Skeletal muscle satellite cell (primary cell): ENCODE results near the gene RPL23.

Experiments used
- H3K27me3 ChIP-seq: 2 replicates; pipeline ENCODE4 v1.7.0; 2013; ENCODE audit warnings: low read length; ENCODE audit not compliant: control insufficient read depth, insufficient read depth
- H3K36me3 ChIP-seq: 2 replicates; pipeline ENCODE4 v1.7.0; 2013; ENCODE audit warnings: mild to moderate bottlenecking, control low read depth, low read length; ENCODE audit not compliant: insufficient read depth
- H3K4me1 ChIP-seq: 2 replicates; pipeline ENCODE4 v1.7.0; 2013; ENCODE audit warnings: low read length; ENCODE audit not compliant: control insufficient read depth, insufficient read depth
- H3K4me2 ChIP-seq: 2 replicates; pipeline ENCODE4 v1.7.0; 2013; ENCODE audit warnings: mild to moderate bottlenecking, low read length
- H3K4me3 ChIP-seq: 2 replicates; pipeline ENCODE4 v1.7.0; 2013; ENCODE audit warnings: low read length
- H3K9ac ChIP-seq: 2 replicates; pipeline ENCODE4 v1.7.0; 2013; ENCODE audit warnings: mild to moderate bottlenecking, low read depth, low read length, moderate library complexity
- H3K9me3 ChIP-seq: replicated peaks from 2 replicates; pipeline ENCODE4 v1.7.0; 2013; ENCODE audit warnings: mild to moderate bottlenecking, control low read depth, low read length

Gene RPL23

DNA sequence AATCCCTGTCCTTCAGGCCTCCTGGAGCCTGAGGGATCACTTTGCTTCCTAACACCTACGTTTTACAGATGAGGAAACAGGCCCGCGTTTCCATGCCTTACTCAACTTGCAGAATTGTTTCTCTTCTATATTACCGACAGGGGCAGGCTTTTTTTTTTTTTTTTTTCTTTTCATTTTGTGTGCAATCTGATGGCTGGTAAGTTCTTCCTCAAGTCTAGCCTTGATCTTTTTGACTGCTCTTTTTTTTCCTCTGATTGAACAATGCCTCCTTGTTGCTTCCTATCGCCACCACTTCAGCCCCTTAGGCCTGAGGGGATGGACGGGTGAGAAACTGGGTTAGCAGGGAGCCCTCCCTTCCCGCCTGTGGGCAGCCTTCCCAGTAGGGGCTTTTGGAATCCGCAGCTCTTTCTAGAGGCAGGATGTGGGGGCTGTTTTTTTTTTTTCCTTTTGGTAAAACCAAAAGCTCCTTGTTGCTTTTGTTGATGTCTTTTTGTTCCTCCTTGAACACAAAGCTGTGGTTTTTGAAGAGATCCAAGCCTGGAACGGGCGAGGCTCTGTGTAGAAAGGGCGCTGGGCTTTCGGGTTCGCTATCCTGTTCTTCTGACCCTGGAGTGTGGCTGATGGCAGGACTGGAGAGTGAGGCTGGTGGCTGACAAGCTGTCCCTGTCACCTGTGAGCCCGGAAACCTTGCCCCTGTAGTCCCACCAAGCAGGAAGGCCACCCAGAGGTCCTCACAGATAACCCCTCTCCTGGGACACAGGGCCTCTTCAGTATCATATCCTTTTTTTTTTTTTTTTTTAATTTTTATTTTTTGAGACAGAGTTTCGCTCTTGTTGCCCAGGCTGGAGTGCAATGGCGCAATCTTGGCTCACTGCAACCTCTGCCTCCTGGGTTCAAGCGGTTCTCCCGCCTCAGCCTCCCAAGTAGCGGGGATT lies 30.3 kb upstream of the RPL23 start:
- Histone ChIP-seq H3K27me3 (no peaks in the 10 kb centered on the region), H3K4me1 (peaks cover 79% of the 10 kb centered on the region), H3K4me2 (peak overlapping the region; percentile 66), H3K9ac (peak overlapping the region; percentile 56), H3K4me3 (peak overlapping the region; percentile 46), H3K36me3 (peaks cover 86% of the 10 kb centered on the region), H3K9me3 (no peaks in the 10 kb centered on the region)

GRCh38 chr17:38882870-38883269 lies 29.3 kb upstream of the RPL23 start:
- Histone ChIP-seq H3K27me3 (no peaks in the 10 kb centered on the region), H3K4me2 (peak overlapping the region; percentile 66), H3K4me3 (no peak overlapping the region), H3K9ac (peak overlapping the region; percentile 25), H3K9me3 (no peaks in the 10 kb centered on the region), H3K36me3 (peaks cover 87% of the 10 kb centered on the region), H3K4me1 (peaks cover 89% of the 10 kb centered on the region)

DNA sequence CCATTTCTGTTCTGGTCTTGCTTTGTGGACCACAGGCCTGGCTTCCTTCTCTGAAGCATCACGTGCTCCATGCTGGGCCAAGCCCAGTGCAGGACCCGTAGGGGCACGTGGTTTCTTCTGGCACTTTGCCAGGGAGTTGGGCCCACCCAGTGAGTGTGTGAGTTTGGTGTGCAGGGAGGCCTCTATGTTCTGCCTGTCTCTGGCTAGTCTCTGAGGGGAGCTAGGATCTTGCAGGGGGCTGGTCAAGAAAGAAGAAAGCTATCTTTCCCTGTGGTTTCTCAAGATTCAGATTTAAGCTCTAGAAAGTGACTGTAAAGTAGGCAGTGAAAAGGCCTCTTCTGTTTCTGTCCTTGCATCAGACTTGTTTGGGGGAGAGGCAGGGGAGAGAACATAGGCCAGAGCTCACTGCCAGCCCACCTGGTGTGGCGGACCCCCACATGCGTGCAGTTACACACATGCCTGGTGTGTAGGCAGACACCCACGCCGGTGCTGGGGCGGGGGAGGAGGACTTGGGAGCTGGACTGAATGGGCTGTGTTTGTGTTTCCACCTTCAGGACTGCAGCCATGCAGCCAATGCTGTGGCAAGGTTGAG lies 28.2 kb upstream of the RPL23 start:
- peak overlapping the region; percentile 26 for H3K4me3 ChIP-seq
- H3K4me1 ChIP-seq: peaks cover 97% of the 10 kb centered on the region
- H3K36me3 ChIP-seq: peaks cover 89% of the 10 kb centered on the region
- H3K9me3 ChIP-seq: no peaks in the 10 kb centered on the region
- no peaks in the 10 kb centered on the region for H3K27me3 ChIP-seq
- H3K9ac ChIP-seq: peak overlapping the region; percentile 2
- peak overlapping the region; percentile 76 for H3K4me2 ChIP-seq

DNA sequence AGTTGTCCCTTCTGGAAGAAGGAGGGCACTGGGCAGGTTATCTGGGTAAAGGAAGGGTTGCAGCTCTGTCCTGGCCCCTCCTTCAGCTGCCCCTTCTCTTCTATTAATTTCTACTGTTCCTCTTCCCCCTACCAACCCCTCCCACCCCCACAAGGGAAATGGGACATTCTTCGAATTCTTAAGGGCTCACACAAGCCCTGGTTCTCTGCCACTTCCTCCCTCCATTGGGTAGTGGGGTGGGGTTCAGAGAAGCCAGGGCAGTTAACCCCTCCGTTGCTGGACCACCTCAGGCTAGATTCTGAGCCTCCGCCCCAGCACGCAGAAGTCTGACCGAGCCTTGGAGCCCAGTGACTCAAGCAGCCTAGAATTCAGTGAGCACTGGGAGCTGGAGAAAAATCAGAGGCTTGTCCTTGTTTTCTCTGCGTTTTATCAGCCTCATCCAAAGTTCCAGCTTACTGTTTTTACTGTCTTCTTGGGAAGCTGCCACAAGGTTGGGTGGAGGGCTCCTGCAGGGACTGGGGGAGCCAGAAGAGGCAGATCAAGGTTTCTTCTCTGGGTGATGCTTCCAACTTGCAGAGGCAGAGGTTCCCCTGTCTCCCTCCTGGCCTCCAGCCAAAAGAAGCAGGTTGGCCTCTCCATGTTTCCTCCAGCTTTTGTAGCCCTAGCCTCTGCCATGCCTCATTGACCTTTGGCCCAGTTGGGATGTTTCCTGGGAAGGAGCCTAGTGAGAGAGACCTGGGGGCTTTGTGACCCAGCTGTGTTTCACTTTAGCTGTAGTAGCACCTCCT lies 26.6 kb upstream of the RPL23 start:
- Histone ChIP-seq H3K9ac (peak overlapping the region; percentile 65), H3K4me3 (peak overlapping the region; percentile 56), H3K4me1 (peaks cover 90% of the 10 kb centered on the region)

GRCh38 chr17:38877130-38877851 lies 23.8 kb upstream of the RPL23 start:
- Histone ChIP-seq H3K4me3 (peak overlapping the region; percentile 37), H3K9ac (no peak overlapping the region), H3K27me3 (no peaks in the 10 kb centered on the region), H3K36me3 (peaks cover 74% of the 10 kb centered on the region), H3K4me2 (peak overlapping the region; percentile 16), H3K9me3 (no peaks in the 10 kb centered on the region), H3K4me1 (peaks cover 90% of the 10 kb centered on the region)

More for the DNA sequence above, 26.6 kb upstream of the RPL23 start:
- no peaks in the 10 kb centered on the region for H3K9me3 ChIP-seq
- peak overlapping the region; percentile 76 for H3K4me2 ChIP-seq
- H3K36me3 ChIP-seq: peaks cover 76% of the 10 kb centered on the region
- H3K27me3 ChIP-seq: no peaks in the 10 kb centered on the region

- H3K9ac ChIP-seq: peak overlapping the region; percentile 18
- peak overlapping the region; percentile 93 for H3K4me2 ChIP-seq
- peaks cover 81% of the 10 kb centered on the region for H3K4me1 ChIP-seq
- no peaks in the 10 kb centered on the region for H3K27me3 ChIP-seq
- no peaks in the 10 kb centered on the region for H3K9me3 ChIP-seq
- H3K36me3 ChIP-seq: peaks cover 69% of the 10 kb centered on the region
- peak overlapping the region; percentile 100 for H3K4me3 ChIP-seq
Observed at GRCh38 chr17:38875477-38876075, 22.1 kb upstream of the RPL23 start.

DNA sequence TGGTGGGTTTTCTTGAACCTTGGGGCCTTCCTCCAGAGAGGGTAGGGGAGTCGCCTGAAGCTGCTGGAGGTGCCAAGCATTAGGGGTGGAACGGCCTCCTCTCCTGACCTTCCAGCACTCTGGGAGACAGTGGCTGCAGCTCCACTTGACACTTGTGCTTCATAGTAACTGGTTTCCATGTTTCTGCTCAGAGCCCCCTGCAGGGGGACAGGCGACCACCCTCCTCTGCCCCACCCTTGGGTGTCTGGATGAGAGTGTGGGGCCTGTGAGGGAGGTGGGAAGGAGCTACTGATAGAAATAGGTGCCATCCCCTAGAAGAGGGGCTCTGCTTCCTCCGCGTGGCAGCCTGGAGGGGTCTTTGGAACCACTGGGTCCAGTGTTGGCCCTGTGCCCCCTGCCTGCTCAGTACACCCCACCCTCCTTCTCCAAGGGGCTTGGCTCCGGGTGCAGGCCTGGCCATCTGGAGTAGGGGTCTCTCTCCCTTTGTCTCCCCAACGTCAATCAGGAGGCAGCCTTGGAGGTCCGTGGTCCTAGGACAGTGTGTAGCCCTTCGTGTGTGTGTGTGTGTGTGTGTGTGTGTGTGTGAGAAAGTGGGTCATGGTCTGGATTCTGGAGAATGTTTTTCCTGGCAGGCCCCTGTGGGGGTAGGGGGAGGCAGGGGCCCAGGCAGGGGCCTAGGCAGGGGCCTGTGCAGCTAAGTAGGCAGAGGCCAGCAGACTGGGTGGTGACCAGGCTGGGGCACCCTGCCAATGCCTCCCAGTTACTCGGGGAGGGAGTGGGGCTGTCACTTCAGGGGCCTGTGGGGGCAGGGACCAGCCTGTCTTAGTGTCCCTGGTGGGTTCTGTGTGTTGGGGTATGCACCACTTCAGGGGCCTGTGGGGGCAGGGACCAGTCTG lies 21.2 kb upstream of the RPL23 start:
- Histone ChIP-seq H3K4me2 (peak overlapping the region; percentile 93), H3K36me3 (peaks cover 64% of the 10 kb centered on the region), H3K9me3 (no peaks in the 10 kb centered on the region), H3K9ac (peak overlapping the region; percentile 36), H3K4me1 (peaks cover 73% of the 10 kb centered on the region), H3K4me3 (peak overlapping the region; percentile 100), H3K27me3 (no peaks in the 10 kb centered on the region)

GRCh38 chr17:38873640-38874380 lies 20.3 kb upstream of the RPL23 start:
- Histone ChIP-seq H3K9ac (peak overlapping the region; percentile 36), H3K4me3 (peak overlapping the region; percentile 100), H3K27me3 (no peaks in the 10 kb centered on the region), H3K4me2 (peak overlapping the region; percentile 93), H3K36me3 (peaks cover 54% of the 10 kb centered on the region), H3K4me1 (peaks cover 64% of the 10 kb centered on the region), H3K9me3 (no peaks in the 10 kb centered on the region)

DNA sequence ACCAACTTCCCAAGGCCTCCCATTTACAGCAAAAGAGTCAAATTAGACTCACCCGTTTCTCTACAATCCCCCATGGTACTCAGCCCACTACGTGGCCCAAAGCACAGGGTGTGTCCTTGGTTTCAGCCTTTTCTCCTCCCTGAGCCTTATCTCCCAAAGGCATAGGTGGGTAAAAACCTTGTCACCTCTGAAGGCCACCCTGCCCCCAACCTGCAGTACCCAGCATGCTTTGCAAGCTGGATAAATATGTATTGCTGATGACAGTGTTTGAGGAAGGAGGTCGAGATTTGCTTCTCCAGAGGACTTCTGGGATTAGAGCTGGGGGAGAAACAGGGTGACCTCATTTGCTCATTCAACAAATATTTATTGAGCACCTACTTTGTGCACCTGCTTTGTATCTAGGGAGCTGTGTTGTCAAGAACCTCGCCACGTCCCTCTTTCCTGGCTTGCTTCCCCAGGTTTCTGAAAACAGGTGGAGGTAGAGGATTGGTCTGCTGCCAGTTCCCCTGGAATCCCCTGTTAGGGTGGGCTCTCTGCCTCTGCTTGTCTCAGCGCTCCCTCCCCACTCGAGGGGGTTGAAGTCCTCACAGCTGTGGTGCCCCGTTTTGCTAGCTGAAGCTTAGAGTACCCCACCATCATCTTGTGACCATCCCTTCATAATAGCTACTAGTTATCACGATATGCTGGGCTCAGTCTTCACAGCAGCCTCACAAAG lies 19.3 kb upstream of the RPL23 start:
- Histone ChIP-seq H3K4me2 (peak overlapping the region; percentile 93), H3K9ac (peak overlapping the region; percentile 98), H3K27me3 (no peaks in the 10 kb centered on the region), H3K4me3 (peak overlapping the region; percentile 100), H3K9me3 (no peaks in the 10 kb centered on the region), H3K36me3 (peaks cover 44% of the 10 kb centered on the region), H3K4me1 (peaks cover 64% of the 10 kb centered on the region)
